C4-2B (cell line): ENCODE data around the gene MARCHF11.

Experiments
- H3K27ac ChIP-seq: fragments of 450-650 bp; 2 replicates; pipeline ENCODE4 v1.5.1; 2017
- CTCF ChIP-seq: fragments of 450-650 bp; conservative IDR thresholded peaks from 2 replicates; pipeline ENCODE4 v1.5.1; 2017; ENCODE audit warnings: mild to moderate bottlenecking
- ZFX ChIP-seq: fragments of 450-650 bp; IDR thresholded peaks from 2 replicates; pipeline ENCODE4 v1.6.1; 2017

The MARCHF11 gene

GRCh38 chr5:16131878-16132277, 47.7 kb downstream of the MARCHF11 start:
- H3K27ac ChIP-seq = no peak overlapping the region
- TF ChIP-seq CTCF = no peak
- no peak for TF ChIP-seq ZFX

- TF ChIP-seq CTCF = no peak
- TF ChIP-seq ZFX = no peak
- H3K27ac ChIP-seq = no peak overlapping the region
Measured at GRCh38 chr5:16128944-16129343, 50.6 kb downstream of the MARCHF11 start.

DNA sequence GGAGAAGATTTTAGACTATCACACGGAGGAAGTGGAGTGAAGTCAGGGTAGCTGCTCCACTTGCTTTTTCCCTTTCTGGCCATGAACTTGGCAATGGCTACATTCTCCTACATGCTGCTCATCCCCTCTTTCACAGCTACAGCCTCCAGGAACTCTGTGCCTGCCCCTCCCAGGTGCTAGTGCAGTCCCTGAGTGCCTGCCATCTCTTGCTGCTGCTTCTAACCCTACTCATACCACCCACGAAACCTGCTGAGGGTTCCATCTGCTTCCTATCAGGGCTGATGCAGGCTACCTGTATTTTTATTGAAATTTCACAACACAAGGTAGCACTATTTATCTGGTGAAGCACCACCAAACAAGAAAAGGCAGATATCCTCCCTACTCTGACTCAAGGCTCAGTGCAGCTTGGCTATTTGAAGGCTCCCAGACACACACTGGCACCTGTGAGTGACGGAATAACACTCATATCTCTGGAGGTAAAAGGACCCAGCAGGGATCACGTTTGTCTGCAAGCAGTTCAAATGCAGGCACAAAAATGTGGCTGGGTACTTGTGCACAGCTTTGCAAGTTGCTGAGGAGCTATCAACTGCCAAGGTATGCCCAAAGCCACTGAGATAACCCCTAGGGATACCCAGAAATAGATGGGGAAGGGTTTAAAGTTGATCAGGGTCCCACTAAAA, 51.6 kb downstream of the MARCHF11 start:
- TF ChIP-seq CTCF = no peak
- TF ChIP-seq ZFX = no peak
- no peak overlapping the region for H3K27ac ChIP-seq

DNA sequence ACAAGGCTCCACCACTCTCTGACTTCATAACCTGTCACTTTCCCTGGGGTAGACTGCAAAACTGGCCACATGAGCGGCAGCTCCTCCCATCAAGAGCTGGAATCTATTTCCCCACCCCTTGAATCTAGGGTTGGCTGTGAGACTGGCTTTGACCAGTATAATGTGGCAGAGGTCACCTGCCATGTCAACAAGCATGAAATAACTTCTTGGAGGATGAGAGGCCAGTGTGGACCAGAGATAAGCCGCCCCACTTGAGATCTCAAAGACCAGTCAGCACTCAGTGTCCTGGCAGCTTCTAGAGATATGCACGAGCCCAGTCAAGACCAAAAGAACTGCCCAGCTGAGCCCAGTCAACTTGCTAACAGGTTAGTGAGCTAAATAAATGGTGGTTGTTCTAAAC, 59.0 kb downstream of the MARCHF11 start:
- no peak for TF ChIP-seq ZFX
- TF ChIP-seq CTCF = no peak
- no peak overlapping the region for H3K27ac ChIP-seq

GRCh38 chr5:16119790-16120189, 59.8 kb downstream of the MARCHF11 start:
- H3K27ac ChIP-seq = no peak overlapping the region
- TF ChIP-seq CTCF (no peak), ZFX (no peak)

DNA sequence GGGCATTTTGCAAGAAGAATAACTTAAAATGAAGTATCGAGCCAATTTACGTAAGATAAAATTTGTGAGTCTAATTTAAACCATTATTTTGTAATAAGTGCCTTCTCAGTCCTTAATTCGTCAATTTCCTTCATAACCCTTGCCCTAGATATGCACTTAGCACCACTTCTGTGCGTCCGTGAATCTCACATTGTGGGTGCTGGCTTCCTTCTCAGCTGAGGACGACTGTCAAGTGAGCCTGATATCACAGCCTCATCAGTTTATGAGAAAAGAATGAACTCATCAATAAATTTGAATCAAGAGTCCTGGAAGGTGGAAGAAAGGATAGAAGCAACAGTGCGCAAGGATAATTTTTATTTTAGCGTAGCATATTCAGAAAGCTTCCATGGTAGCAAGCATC, 64.5 kb downstream of the MARCHF11 start:
- TF ChIP-seq ZFX = no peak
- TF ChIP-seq CTCF = no peak
- H3K27ac ChIP-seq = no peak overlapping the region

DNA sequence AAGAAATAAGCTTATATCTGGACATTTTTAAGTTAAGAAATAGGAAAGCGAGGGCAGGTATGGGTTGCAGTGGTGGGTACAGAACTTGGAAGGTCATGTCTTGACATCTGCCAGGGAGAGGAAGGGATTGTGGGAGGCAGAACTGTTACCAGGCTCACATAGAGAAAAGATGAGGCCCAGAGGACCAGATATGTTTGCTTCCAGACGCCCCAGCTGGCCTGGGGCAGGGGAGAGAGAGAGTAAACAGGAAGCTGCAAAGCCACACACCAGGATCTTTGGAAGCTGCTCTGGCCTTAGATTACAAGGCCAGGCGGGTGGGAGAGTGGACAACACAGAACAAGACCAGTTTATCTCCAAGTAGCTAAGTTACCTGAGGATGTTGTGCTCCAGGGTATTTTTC, 71.2 kb downstream of the MARCHF11 start:
- TF ChIP-seq ZFX (no peak), CTCF (no peak)
- no peak overlapping the region for H3K27ac ChIP-seq
